Keratinocyte (primary cell): ENCODE data around the gene TCP1. TPM values are rescaled to one million over a fixed set of nuclear protein-coding genes. Genes with fewer than 3 reads are reported as not detected.

ENCODE experiments used
- DNase-seq: peaks from one replicate; pipeline ENCODE4 v3.0.0-alpha.2; 2011; ENCODE audit warnings: low read depth, missing footprints, low spot score
- FAIRE-seq: peaks from 2 replicates; lab custom pipeline; 2011; peaks lifted over from hg19 to GRCh38; lab: Jason Lieb, UNC
- H2AFZ ChIP-seq: 2 replicates; pipeline ENCODE4 v1.6.0; 2012; ENCODE audit warnings: low read length, control low read depth, inconsistent platforms; ENCODE audit not compliant: control insufficient read depth
- H3K27ac ChIP-seq: 2 replicates; pipeline ENCODE4 v1.5.1; 2011; ENCODE audit warnings: low read length; ENCODE audit not compliant: control insufficient read depth, insufficient read depth
- H3K27me3 ChIP-seq: 3 replicates; pipeline ENCODE4 v1.6.0; 2011; ENCODE audit warnings: low read length; ENCODE audit not compliant: control insufficient read depth, insufficient read depth; ENCODE audit errors: extremely low read depth
- H3K36me3 ChIP-seq, 2 experiments: 2 replicates in 1 of 2; 3 replicates in 1 of 2; pipeline ENCODE4 v1.5.1; 2011; ENCODE audit warnings: low read length in 2 of 2, mild to moderate bottlenecking in 1 of 2; ENCODE audit not compliant: control insufficient read depth in 2 of 2, insufficient read depth in 2 of 2; ENCODE audit errors: extremely low read depth in 1 of 2
- H3K4me1 ChIP-seq: 3 replicates; pipeline ENCODE4 v1.5.1; 2011; ENCODE audit warnings: low read length; ENCODE audit not compliant: control insufficient read depth, insufficient read depth; ENCODE audit errors: extremely low read depth
- H3K4me2 ChIP-seq: 3 replicates; pipeline ENCODE4 v1.6.0; 2011; ENCODE audit warnings: low read depth, low read length; ENCODE audit not compliant: control insufficient read depth, insufficient read depth; ENCODE audit errors: extremely low read depth
- H3K4me3 ChIP-seq, 3 experiments: fragments of 200-600 bp in 1 of 3; sonication (generic) in 1 of 3; 2 replicates in 2 of 3; 3 replicates in 1 of 3; pipeline ENCODE4 v1.5.1; 2011 to 2016; ENCODE audit warnings: low read length in 3 of 3, mild to moderate bottlenecking in 3 of 3, control low read depth in 2 of 3, inconsistent platforms in 1 of 3, low read depth in 1 of 3, mixed read lengths in 1 of 3, mixed run types in 1 of 3, moderate library complexity in 1 of 3; ENCODE audit not compliant: control insufficient read depth in 2 of 3, insufficient read depth in 2 of 3; ENCODE audit errors: extremely low read depth in 1 of 3
- H3K79me2 ChIP-seq: 2 replicates; pipeline ENCODE4 v1.6.0; 2012; ENCODE audit warnings: low read length; ENCODE audit not compliant: control insufficient read depth, insufficient read depth
- H3K9ac ChIP-seq: 3 replicates; pipeline ENCODE4 v1.6.0; 2011; ENCODE audit warnings: low read length; ENCODE audit not compliant: control insufficient read depth, insufficient read depth; ENCODE audit errors: extremely low read depth
- H3K9me1 ChIP-seq: 3 replicates; pipeline ENCODE4 v1.6.0; 2011; ENCODE audit warnings: low read length; ENCODE audit not compliant: control insufficient read depth, insufficient read depth; ENCODE audit errors: extremely low read depth
- H3K9me3 ChIP-seq: 2 replicates; pipeline ENCODE4 v1.5.1; 2012; ENCODE audit warnings: low read depth, low read length; ENCODE audit not compliant: control insufficient read depth
- H4K20me1 ChIP-seq: 3 replicates; pipeline ENCODE4 v1.6.0; 2011; ENCODE audit warnings: low read length; ENCODE audit not compliant: control insufficient read depth, insufficient read depth; ENCODE audit errors: extremely low read depth
- EZH2 ChIP-seq: IDR thresholded peaks from one replicate; pipeline ENCODE4 v1.6.1; 2012; ENCODE audit warnings: inconsistent platforms, mild to moderate bottlenecking, low read length, moderate library complexity
- dilution Hi-C: fragments of 300-500 bp; cut with MboI; formaldehyde crosslinking; loops from one replicate; pipeline ENCODE4 v1.7.0; 2020; ENCODE audit warnings: low sequenced_read_pairs; ENCODE audit not compliant: extremely low pct_ligation_motif_present
- polyA plus RNA-seq, 5 experiments: library from polyadenylated mRNA; depleted of rRNA in 3 of 5; stranded (reverse) in 3 of 5; stranded (forward) in 1 of 5; unstranded in 1 of 5; fragments of >200 nt; gene quantifications; 1 replicate in 1 of 5; 2 replicates in 3 of 5; 3 replicates in 1 of 5; pipeline versions ENCODE4 v1.2.1 to v1.2.3, GENCODE V29; 2011 to 2012; ENCODE audit warnings: missing spikeins in 2 of 5, low read depth in 1 of 5, low replicate concordance in 1 of 5
- TF ChIP-seq, protein P1 (sequence below), 3 experiments: IDR thresholded peaks in 1 of 3; conservative IDR thresholded peaks in 1 of 3; optimal IDR thresholded peaks in 1 of 3; 2 replicates in 2 of 3; 3 replicates in 1 of 3; pipeline versions ENCODE3 to v1.5.1; 2011; ENCODE audit warnings: low read length in 3 of 3, mild to moderate bottlenecking in 3 of 3, moderate library complexity in 2 of 3, control low read depth in 1 of 3, inconsistent platforms in 1 of 3; ENCODE audit not compliant: insufficient read depth in 2 of 3; ENCODE audit errors: extremely low read depth in 1 of 3

The TCP1 gene
- polyA plus RNA-seq, 1 donor (not counting 4 experiments of a cell fraction or from before 2014, with no cell fraction given), result 174 TPM

DNA sequence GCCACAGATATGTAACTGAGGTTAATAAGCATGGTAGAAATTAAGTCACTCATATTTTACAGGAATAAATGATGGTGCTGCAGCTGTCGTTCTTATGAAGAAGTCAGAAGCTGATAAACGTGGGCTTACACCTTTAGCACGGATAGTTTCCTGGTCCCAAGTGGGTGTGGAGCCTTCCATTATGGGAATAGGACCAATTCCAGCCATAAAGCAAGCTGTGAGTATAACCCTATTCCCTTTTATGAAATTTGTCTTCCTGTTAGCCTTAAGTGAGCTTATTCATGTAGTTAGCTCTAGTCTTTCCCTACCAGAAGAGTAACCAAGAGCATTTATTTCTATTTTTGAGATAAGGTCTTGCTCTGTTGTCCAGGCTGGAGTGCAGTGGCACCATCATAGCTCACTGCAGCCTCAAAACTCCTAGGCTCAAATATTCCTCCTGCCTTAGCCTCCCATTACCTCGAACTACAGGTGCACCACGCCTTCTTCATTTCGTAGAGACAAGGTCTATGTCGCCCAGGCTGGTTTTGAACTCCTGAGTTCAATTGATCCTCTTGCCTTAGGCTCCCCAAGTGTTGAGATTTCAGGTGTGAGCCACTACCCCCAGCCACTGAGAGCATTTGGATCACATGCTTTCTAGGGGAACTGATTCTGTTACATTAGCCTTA lies 12.0 kb downstream of the TCP1 start:
- Histone ChIP-seq H4K20me1 (no peaks in the 10 kb centered on the region), H3K9me3 (no peaks in the 10 kb centered on the region), H3K4me3 (no peak overlapping the region), H3K79me2 (peaks cover 6% of the 10 kb centered on the region), H3K4me2 (no peak overlapping the region), H3K4me1 (no peaks in the 10 kb centered on the region), H3K36me3 (peaks cover 26 to 69% of the 10 kb centered on the region in 2 experiments), H3K27me3 (no peaks in the 10 kb centered on the region), H2AFZ (no peak overlapping the region), H3K9ac (no peak overlapping the region), H3K9me1 (no peaks in the 10 kb centered on the region), H3K27ac (no peak overlapping the region)
- TF ChIP-seq, protein P1, sequence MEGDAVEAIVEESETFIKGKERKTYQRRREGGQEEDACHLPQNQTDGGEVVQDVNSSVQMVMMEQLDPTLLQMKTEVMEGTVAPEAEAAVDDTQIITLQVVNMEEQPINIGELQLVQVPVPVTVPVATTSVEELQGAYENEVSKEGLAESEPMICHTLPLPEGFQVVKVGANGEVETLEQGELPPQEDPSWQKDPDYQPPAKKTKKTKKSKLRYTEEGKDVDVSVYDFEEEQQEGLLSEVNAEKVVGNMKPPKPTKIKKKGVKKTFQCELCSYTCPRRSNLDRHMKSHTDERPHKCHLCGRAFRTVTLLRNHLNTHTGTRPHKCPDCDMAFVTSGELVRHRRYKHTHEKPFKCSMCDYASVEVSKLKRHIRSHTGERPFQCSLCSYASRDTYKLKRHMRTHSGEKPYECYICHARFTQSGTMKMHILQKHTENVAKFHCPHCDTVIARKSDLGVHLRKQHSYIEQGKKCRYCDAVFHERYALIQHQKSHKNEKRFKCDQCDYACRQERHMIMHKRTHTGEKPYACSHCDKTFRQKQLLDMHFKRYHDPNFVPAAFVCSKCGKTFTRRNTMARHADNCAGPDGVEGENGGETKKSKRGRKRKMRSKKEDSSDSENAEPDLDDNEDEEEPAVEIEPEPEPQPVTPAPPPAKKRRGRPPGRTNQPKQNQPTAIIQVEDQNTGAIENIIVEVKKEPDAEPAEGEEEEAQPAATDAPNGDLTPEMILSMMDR (optimal IDR thresholded peaks at IDR 0.05 in 1 of 3, IDR thresholded peaks at IDR 0.05 in 1 of 3, conservative IDR thresholded peaks at IDR 0.05 in 1 of 3; ENCODE audit: extremely low read depth in 1 of 3, insufficient read depth in 2 of 3, low read length in 3 of 3), result no peak
- TF ChIP-seq EZH2, result no peak
- dilution Hi-C loops, result no loop called here
- no peak for DNase-seq
- no peak for FAIRE-seq

DNA sequence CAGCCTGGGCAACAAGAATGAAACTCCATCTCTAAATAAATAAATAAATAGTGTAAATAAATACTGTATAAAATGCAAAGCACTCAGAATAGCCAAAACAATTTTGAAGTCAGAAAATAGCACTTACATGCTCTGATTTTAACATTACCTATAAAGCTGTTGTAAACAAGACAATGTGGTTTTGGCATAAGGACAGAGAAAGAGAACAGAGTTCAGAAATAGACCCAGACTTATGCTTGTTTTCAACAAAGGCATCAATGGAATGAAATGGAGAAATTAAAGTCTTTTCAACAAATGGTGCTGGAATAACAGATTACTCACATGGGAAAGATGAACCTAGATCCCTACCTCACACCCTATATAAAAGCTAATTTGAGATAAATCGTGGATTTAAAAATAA lies 17.2 kb downstream of the TCP1 start:
- dilution Hi-C loops, result no loop called here
- Histone ChIP-seq H4K20me1 (no peaks in the 10 kb centered on the region), H3K9ac (no peak overlapping the region), H3K79me2 (peaks cover 15% of the 10 kb centered on the region), H3K4me2 (no peak overlapping the region), H3K27ac (no peak overlapping the region), H3K4me1 (no peaks in the 10 kb centered on the region), H3K4me3 (no peak overlapping the region), H3K36me3 (peaks cover 23 to 53% of the 10 kb centered on the region in 2 experiments), H3K9me3 (no peaks in the 10 kb centered on the region), H2AFZ (no peak overlapping the region), H3K9me1 (no peaks in the 10 kb centered on the region), H3K27me3 (no peaks in the 10 kb centered on the region)
- DNase-seq, result no peak
- FAIRE-seq, result no peak
- no peak for TF ChIP-seq EZH2
- TF ChIP-seq, protein P1 (optimal IDR thresholded peaks at IDR 0.05 in 1 of 3, IDR thresholded peaks at IDR 0.05 in 1 of 3, conservative IDR thresholded peaks at IDR 0.05 in 1 of 3; ENCODE audit: extremely low read depth in 1 of 3, insufficient read depth in 2 of 3, low read length in 3 of 3), result no peak
